Adipocyte (in vitro differentiated cells): ENCODE measurements around the gene TMED1.
A peak's percentile ranks its signal among the peaks of the same experiment; 100 is the strongest.

Experiments used
- DNase-seq: peaks from one replicate; pipeline ENCODE4 v3.0.0-alpha.2; 2015; ENCODE audit warnings: low read depth
- H3K27me3 ChIP-seq: replicated peaks from 2 replicates; pipeline ENCODE4 v1.7.0; 2013; ENCODE audit warnings: mild to moderate bottlenecking, low read length, moderate library complexity; ENCODE audit not compliant: control insufficient read depth, insufficient read depth
- H3K36me3 ChIP-seq: 2 replicates; pipeline ENCODE4 v1.7.0; 2013; ENCODE audit warnings: low read length, mild to moderate bottlenecking, moderate library complexity; ENCODE audit not compliant: control insufficient read depth, insufficient read depth, severe bottlenecking
- H3K4me1 ChIP-seq: 2 replicates; pipeline ENCODE4 v1.7.0; 2013; ENCODE audit warnings: mild to moderate bottlenecking, low read length, moderate library complexity; ENCODE audit not compliant: control insufficient read depth, insufficient read depth
- H3K4me3 ChIP-seq: 2 replicates; pipeline ENCODE4 v1.7.0; 2013; ENCODE audit warnings: mild to moderate bottlenecking, low read length, moderate library complexity
- H3K9ac ChIP-seq: 2 replicates; pipeline ENCODE4 v1.7.0; 2013; ENCODE audit warnings: mild to moderate bottlenecking, low read length, moderate library complexity
- H3K9me3 ChIP-seq: 2 replicates; pipeline ENCODE4 v1.7.0; 2013; ENCODE audit warnings: mild to moderate bottlenecking, low read length, moderate library complexity; ENCODE audit not compliant: control insufficient read depth

Gene TMED1

GRCh38 chr19:10828981-10829821 lies 6.8 kb downstream of the TMED1 start:
- no peak for DNase-seq

GRCh38 chr19:10826846-10827245 lies 9.2 kb downstream of the TMED1 start:
- no peak overlapping the region for H3K4me3 ChIP-seq
- no peaks in the 10 kb centered on the region for H3K27me3 ChIP-seq
- H3K9ac ChIP-seq = no peak overlapping the region
- DNase-seq = no peak
- H3K9me3 ChIP-seq = no peaks in the 10 kb centered on the region
- peaks cover 6% of the 10 kb centered on the region for H3K4me1 ChIP-seq
- peaks cover 59% of the 10 kb centered on the region for H3K36me3 ChIP-seq

More at GRCh38 chr19:10828981-10829821, 6.8 kb downstream of the TMED1 start:
- H3K9ac ChIP-seq = no peak overlapping the region
- no peaks in the 10 kb centered on the region for H3K27me3 ChIP-seq
- peaks cover 6% of the 10 kb centered on the region for H3K4me1 ChIP-seq
- H3K4me3 ChIP-seq = no peak overlapping the region
- peaks cover 71% of the 10 kb centered on the region for H3K36me3 ChIP-seq
- no peaks in the 10 kb centered on the region for H3K9me3 ChIP-seq

- no peak for DNase-seq
- Histone ChIP-seq H3K27me3 (no peaks in the 10 kb centered on the region), H3K36me3 (peaks cover 60% of the 10 kb centered on the region), H3K9ac (no peak overlapping the region), H3K4me1 (peaks cover 6% of the 10 kb centered on the region), H3K9me3 (no peaks in the 10 kb centered on the region), H3K4me3 (no peak overlapping the region)
Observed at GRCh38 chr19:10826231-10826630, 9.8 kb downstream of the TMED1 start.

- H3K36me3 ChIP-seq = peaks cover 60% of the 10 kb centered on the region
- DNase-seq = no peak
- no peak overlapping the region for H3K4me3 ChIP-seq
- peaks cover 8% of the 10 kb centered on the region for H3K4me1 ChIP-seq
- no peaks in the 10 kb centered on the region for H3K27me3 ChIP-seq
- H3K9me3 ChIP-seq = no peaks in the 10 kb centered on the region
- H3K9ac ChIP-seq = no peak overlapping the region
Observed at GRCh38 chr19:10823690-10824089, 12.3 kb downstream of the TMED1 start.

GRCh38 chr19:10820173-10820572 lies 15.8 kb downstream of the TMED1 start:
- no peak for DNase-seq
- H3K4me3 ChIP-seq = no peak overlapping the region
- H3K9me3 ChIP-seq = no peaks in the 10 kb centered on the region
- no peak overlapping the region for H3K9ac ChIP-seq
- H3K36me3 ChIP-seq = peaks cover 42% of the 10 kb centered on the region
- H3K27me3 ChIP-seq = no peaks in the 10 kb centered on the region
- H3K4me1 ChIP-seq = peaks cover 25% of the 10 kb centered on the region

- Histone ChIP-seq H3K9me3 (no peaks in the 10 kb centered on the region), H3K9ac (peak overlapping the region; percentile 71), H3K36me3 (peaks cover 43% of the 10 kb centered on the region), H3K27me3 (no peaks in the 10 kb centered on the region), H3K4me3 (no peak overlapping the region), H3K4me1 (peaks cover 33% of the 10 kb centered on the region)
- DNase-seq = no peak
Observed at GRCh38 chr19:10819124-10820060, 16.6 kb downstream of the TMED1 start.

GRCh38 chr19:10818301-10819123 lies 17.5 kb downstream of the TMED1 start:
- H3K27me3 ChIP-seq = no peaks in the 10 kb centered on the region
- H3K4me1 ChIP-seq = peaks cover 40% of the 10 kb centered on the region
- peaks cover 41% of the 10 kb centered on the region for H3K36me3 ChIP-seq
- H3K9me3 ChIP-seq = no peaks in the 10 kb centered on the region
- peak overlapping the region; percentile 71 for H3K9ac ChIP-seq
- H3K4me3 ChIP-seq = peak overlapping the region; percentile 31
- peak; percentile 37 for DNase-seq

- peaks cover 45% of the 10 kb centered on the region for H3K36me3 ChIP-seq
- peak overlapping the region; percentile 99 for H3K9ac ChIP-seq
- no peaks in the 10 kb centered on the region for H3K9me3 ChIP-seq
- peak overlapping the region; percentile 92 for H3K4me3 ChIP-seq
- H3K27me3 ChIP-seq = no peaks in the 10 kb centered on the region
- peak; percentile 98 for DNase-seq
- peaks cover 51% of the 10 kb centered on the region for H3K4me1 ChIP-seq
Observed at GRCh38 chr19:10817291-10818038, 18.5 kb downstream of the TMED1 start.

GRCh38 chr19:10816691-10817090 lies 19.3 kb downstream of the TMED1 start:
- DNase-seq = peak; percentile 57
- Histone ChIP-seq H3K4me3 (peak overlapping the region; percentile 92), H3K9me3 (no peaks in the 10 kb centered on the region), H3K9ac (peak overlapping the region; percentile 99), H3K4me1 (peaks cover 57% of the 10 kb centered on the region), H3K36me3 (peaks cover 49% of the 10 kb centered on the region), H3K27me3 (no peaks in the 10 kb centered on the region)

GRCh38 chr19:10815969-10816644 lies 19.9 kb downstream of the TMED1 start:
- Histone ChIP-seq H3K9ac (peak overlapping the region; percentile 99), H3K4me3 (peak overlapping the region; percentile 92), H3K9me3 (no peaks in the 10 kb centered on the region), H3K4me1 (peaks cover 57% of the 10 kb centered on the region), H3K36me3 (peaks cover 46% of the 10 kb centered on the region), H3K27me3 (no peaks in the 10 kb centered on the region)
- DNase-seq = peak; percentile 72
